AG09319 (cell line): ENCODE measurements around the gene SNED1.

Experiments
- DNase-seq: peaks from one replicate; pipeline ENCODE4 v3.0.0-alpha.2; 2010; ENCODE audit warnings: low read depth; ENCODE audit errors: extremely low read depth
- TF ChIP-seq, protein P1 (sequence below): IDR thresholded peaks from 2 replicates; pipeline ENCODE4 v1.5.1; 2011; ENCODE audit warnings: low read depth, mild to moderate bottlenecking, inconsistent platforms, low read length, moderate library complexity

The SNED1 gene

DNA sequence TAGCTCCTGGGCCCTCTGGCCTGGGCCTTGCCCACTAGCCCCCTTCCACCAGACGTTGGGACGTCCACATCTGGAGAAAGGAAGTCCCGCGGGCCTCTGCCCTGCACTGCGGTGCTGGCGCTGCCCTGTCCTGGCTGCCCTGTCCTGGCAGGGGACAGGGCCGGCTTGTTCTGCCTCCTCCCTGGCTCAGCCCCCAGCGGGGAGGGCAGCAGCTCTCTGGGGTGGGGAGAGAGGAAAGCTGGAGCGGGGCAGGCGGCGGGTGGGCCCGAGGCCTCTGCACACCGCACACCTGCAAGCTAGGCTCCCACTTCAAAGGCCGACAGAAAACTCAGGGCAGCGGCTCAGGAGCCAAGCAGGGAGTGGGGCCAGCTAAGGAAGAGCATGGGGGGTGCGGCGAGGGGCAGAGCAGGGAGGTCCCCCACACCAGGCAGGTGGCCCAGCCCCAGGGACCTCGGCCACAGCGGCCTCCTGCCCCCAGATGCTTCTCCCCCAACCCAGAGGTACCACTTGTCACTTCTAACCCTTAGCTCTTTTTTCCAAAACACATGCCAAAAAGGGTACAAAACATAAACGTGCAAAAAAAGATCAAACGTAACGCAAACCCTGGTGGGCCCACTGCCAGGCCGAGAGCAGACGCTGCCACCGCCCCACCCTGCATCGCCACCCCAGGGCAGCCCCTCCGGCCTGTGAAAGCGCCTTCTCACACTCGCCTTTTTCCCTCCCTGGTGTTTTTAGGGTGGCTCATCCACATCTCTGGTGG, 13.5 kb downstream of the SNED1 start:
- TF ChIP-seq, protein P1, sequence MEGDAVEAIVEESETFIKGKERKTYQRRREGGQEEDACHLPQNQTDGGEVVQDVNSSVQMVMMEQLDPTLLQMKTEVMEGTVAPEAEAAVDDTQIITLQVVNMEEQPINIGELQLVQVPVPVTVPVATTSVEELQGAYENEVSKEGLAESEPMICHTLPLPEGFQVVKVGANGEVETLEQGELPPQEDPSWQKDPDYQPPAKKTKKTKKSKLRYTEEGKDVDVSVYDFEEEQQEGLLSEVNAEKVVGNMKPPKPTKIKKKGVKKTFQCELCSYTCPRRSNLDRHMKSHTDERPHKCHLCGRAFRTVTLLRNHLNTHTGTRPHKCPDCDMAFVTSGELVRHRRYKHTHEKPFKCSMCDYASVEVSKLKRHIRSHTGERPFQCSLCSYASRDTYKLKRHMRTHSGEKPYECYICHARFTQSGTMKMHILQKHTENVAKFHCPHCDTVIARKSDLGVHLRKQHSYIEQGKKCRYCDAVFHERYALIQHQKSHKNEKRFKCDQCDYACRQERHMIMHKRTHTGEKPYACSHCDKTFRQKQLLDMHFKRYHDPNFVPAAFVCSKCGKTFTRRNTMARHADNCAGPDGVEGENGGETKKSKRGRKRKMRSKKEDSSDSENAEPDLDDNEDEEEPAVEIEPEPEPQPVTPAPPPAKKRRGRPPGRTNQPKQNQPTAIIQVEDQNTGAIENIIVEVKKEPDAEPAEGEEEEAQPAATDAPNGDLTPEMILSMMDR, result no peak
- DNase-seq, result no peak

DNA sequence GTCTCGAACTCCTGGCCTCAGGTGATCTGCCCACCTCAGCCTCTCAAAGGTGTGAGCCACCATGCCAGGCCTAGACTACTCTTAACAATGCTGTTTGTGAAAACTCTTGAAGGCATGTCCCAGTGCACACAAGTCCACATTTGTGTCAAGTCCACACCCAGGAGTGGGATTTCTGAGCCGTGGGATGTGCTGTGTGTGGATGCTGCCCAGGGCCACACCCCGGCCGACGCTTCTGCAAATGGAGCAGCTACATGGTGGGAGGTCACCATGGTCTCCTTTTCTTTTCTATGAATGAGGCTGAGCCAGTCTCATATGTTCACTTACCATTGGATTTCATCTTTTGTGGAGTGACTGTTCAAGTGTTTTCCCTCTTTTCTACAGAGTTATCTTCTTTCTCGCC, 15.8 kb downstream of the SNED1 start:
- no peak for DNase-seq
- TF ChIP-seq, protein P1, result no peak

DNA sequence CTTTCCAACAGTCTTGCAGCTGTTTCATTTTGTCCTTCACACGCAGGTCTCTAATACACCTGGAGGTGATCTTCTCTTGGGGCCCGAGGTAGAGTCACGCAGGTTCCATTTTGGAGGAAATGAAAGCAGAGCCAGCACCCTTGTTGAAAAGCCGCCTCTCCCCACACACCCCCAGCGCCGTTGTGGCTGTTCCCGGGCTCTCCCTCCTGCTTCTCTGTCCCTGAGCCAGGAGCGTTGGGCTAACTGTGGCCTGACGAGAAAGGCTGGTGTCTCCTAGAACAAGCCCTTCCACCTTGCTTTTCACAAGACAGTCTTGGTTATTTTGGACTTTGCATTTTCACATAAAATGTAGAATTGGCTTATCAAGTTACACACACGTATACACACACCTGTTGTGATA, 16.3 kb downstream of the SNED1 start:
- DNase-seq, result no peak
- TF ChIP-seq, protein P1, result no peak

DNA sequence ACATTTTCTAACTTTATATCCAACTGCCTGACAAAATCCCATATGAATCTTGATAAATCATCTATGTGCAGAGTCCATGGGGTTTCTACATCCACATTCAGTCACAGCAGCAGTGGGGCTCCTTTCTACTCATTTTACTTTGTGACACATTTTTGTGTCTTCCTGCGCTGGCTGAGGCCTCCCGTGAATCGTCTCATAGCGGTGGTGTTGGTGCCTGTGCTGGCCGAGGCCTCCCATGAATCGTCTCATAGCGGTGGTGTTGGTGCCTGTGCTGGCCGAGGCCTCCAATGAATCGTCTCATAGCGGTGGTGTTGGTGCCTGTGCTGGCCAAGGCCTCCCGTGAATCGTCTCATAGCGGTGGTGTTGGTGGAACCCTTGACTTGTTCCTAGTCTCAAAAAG, 17.0 kb downstream of the SNED1 start:
- TF ChIP-seq, protein P1, result no peak
- DNase-seq, result no peak

DNA sequence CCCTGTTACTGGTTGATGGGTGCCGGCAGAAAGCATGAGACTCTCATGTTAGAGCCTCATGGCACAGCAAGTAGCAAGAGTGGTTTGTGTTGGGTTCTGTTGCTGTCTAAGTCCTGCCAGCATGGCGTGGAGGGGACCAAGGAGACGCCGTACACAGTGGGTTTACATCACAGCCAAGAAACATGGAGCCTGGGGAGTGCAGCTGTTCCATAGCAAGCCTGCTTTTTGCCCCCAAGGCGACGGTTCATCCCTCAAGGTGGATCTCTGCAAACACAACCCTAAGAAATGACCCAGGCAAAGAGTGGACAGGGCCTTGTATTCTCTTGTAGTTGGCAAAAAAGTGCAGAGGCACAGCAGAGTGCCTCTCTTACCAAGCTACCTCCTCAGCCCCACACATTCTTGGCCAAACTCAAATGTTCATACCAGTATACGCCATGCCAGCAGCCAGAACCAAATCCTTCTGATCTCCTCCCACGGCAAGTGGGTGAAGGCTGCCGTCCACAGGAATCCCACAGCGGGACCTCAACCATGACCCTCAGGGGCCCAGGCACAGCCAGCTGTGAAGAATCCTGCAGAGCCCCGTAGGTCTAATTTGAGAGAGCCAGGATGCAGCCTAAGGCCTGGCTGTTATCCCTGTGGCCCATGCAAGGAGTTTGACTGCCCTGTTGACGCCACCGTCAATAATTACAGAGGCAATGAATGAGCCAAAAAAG, 19.0 kb downstream of the SNED1 start:
- no peak for DNase-seq
- TF ChIP-seq, protein P1, result no peak

DNA sequence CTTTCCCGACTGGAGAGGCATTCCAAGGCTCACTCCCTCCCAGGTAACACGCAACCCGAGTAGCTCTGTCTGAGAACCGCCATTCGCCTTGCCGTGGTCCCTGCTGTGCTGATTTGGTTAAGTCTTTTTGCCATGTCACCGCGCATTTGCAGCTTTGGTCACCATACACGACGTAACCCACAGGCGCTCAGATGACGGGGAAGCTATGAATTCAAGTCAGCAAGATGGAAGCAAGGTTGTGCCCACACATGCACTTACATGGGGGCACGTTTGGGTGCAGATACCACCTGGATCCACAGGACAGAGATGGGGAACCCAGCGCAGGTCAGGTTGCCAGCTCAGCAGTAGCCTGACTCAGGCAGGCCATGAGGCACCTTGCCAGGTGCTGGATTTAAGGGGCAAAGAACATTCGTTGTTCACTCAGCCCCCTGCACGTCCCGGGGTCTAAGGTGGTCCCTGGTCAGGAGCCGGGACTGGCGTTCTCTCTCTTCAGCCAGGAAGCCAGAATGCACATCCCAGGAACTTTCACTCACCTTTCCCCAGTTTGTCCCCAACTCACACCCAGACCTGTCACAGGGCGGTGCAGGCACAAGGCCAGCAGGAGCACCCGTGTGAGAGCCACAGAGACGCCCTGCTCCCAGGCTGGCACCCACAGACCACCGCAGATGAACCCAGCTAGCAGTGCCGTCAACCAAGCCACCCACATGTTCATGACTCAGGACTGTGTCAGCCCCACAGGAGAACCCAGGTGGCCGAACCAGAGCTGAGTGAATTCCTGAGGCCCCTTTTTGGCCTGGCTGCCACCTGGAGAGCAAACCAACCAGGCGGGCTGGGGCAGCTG, 19.9 kb downstream of the SNED1 start:
- TF ChIP-seq, protein P1, result no peak
- no peak for DNase-seq
